AG09319 (cell line): Measurements from ENCODE around the gene DDB1.
"Not testable (repeated sequence)": the region's sequence is repeated elsewhere in the genome, so short reads cannot be mapped to it uniquely, and the experiment has no call there.

Source experiments
- DNase-seq: peaks from one replicate; pipeline ENCODE4 v3.0.0-alpha.2; 2010; ENCODE audit warnings: low read depth; ENCODE audit errors: extremely low read depth
- CTCF ChIP-seq: IDR thresholded peaks from 2 replicates; pipeline ENCODE4 v1.5.1; 2011; ENCODE audit warnings: low read depth, mild to moderate bottlenecking, inconsistent platforms, low read length, moderate library complexity

The DDB1 gene

GRCh38 chr11:61256710-61257482, 76.0 kb downstream of the DDB1 start:
- TF ChIP-seq CTCF = no peak
- DNase-seq = no peak

- TF ChIP-seq CTCF = peak; percentile 94
- DNase-seq = peak; percentile 15
These were observed 78.4 kb downstream of the DDB1 start for GRCh38 chr11:61254403-61255025.

- DNase-seq = not testable (repeated sequence)
These were observed 80.6 kb downstream of the DDB1 start for GRCh38 chr11:61252332-61252731.

GRCh38 chr11:61250796-61251765, 81.8 kb downstream of the DDB1 start:
- not testable (repeated sequence) for DNase-seq
